Measurements from ENCODE around the gene EARS2. TPM values are rescaled to one million over a fixed set of nuclear protein-coding genes. Genes with fewer than 3 reads are reported as not detected.

Gene EARS2
- total and polyA plus RNA-seq, 10 of the 15 experiments (the other 5 are each of a cell fraction or from before 2014, with no cell fraction given): 12.9 to 65.9 (median 33.5) TPM

- ChIA-PET CTCF (no interaction called here), RAD21 (ENCODE audit: unreplicated experiment) (no interaction called here), POLR2A (no interaction called here), SMC1A (ENCODE audit: uncharacterized antibody, unreplicated experiment) (no interaction called here)
- Histone ChIP-seq H3K36me3 (ENCODE audit: control insufficient read depth in 2 of 2, insufficient read depth in 2 of 2, low read length in 1 of 2) (peaks cover 8 to 25% of the 10 kb centered on the region in 2 experiments), H3K4me1 (ENCODE audit: control insufficient read depth, insufficient read depth, low read length) (no peaks in the 10 kb centered on the region), H3K4me2 (ENCODE audit: control insufficient read depth, insufficient read depth) (no peak overlapping the region), H3K27ac (ENCODE audit: control insufficient read depth, insufficient read depth) (no peak overlapping the region), H3K9ac (ENCODE audit: control insufficient read depth, insufficient read depth, low read length) (no peak overlapping the region), H3K4me3 (no peak overlapping the region), H2AFZ (ENCODE audit: control insufficient read depth, low read depth, low read length) (no peak overlapping the region), H4K20me1 (ENCODE audit: control insufficient read depth, insufficient read depth) (no peaks in the 10 kb centered on the region), H3K79me2 (ENCODE audit: control insufficient read depth, insufficient read depth, low read length) (no peaks in the 10 kb centered on the region), H3K9me3 (replicated peaks; ENCODE audit: control insufficient read depth, insufficient read depth, low read length) (no peaks in the 10 kb centered on the region), H3K27me3 (replicated peaks in 1 of 2; ENCODE audit: control insufficient read depth in 2 of 2, insufficient read depth in 2 of 2, low read length in 1 of 2) (no peaks in the 10 kb centered on the region)
- in situ Hi-C loops (cut with MboI) (no loop called here), intact Hi-C loops (cut with micrococcal nuclease; ENCODE audit: unreplicated experiment) (no loop called here)
- no peak for ATAC-seq
- TF ChIP-seq ZZZ3 (IDR thresholded peaks at IDR 0.05; ENCODE audit: control insufficient read depth, insufficient read length, low read depth) (no peak), NKRF (conservative IDR thresholded peaks at IDR 0.05) (no peak), SREBF1 (IDR thresholded peaks at IDR 0.05; ENCODE audit: low read length) (no peak), CTCF (IDR thresholded peaks at IDR 0.05 in 2 of 3, conservative IDR thresholded peaks at IDR 0.05 in 1 of 3; ENCODE audit: control insufficient read depth in 2 of 3, extremely low read depth in 1 of 3, insufficient read depth in 1 of 3, low read depth in 3 of 3, low read length in 3 of 3) (no peak), HCFC1 (IDR thresholded peaks at IDR 0.05; ENCODE audit: low read length) (no peak), POLR2AphosphoS2 (IDR thresholded peaks at IDR 0.05; ENCODE audit: low read depth, low read length) (no peak), JUND (IDR thresholded peaks at IDR 0.05; ENCODE audit: low read depth, low read length) (no peak), IKZF1 (conservative IDR thresholded peaks at IDR 0.05) (no peak), MTA2 (IDR thresholded peaks at IDR 0.05; ENCODE audit: low read depth) (no peak), ZBTB33 (IDR thresholded peaks at IDR 0.05) (no peak), ATF2 (IDR thresholded peaks at IDR 0.05; ENCODE audit: low read length) (no peak), MAX (IDR thresholded peaks at IDR 0.05; ENCODE audit: low read depth, low read length) (no peak), EZH2 (IDR thresholded peaks at IDR 0.05; ENCODE audit: borderline replicate concordance, control insufficient read depth, low read depth, low read length) (no peak), NFIC (IDR thresholded peaks at IDR 0.05; ENCODE audit: low read depth, low read length) (no peak), TARDBP (IDR thresholded peaks at IDR 0.05; ENCODE audit: borderline replicate concordance) (no peak), RAD21 (IDR thresholded peaks at IDR 0.05; ENCODE audit: insufficient read depth, low read depth, low read length) (no peak), HDAC6 (IDR thresholded peaks at IDR 0.05; ENCODE audit: unreplicated experiment) (no peak)
- BruUV-seq (replicated peaks): no TSS peak
- FAIRE-seq: no peak
- DNase-seq (ENCODE audit: low read depth, low spot score): no peak
These were observed 23.2 kb upstream of the EARS2 start for GRCh38 chr16:23580391-23580790.

Data from GM12878 (cell line).